Activated naive CD8-positive, alpha-beta T cell treated with anti-CD3 and anti-CD28 coated beads, Interleukin-2, amount 50 U/mL, for 24 hours (primary cell): ENCODE results near the gene PTPRCAP.
A peak's percentile ranks its signal among the peaks of the same experiment; 100 is the strongest.

Source experiments
- ATAC-seq: fragments of 150-1000 bp; cut with Tn5 transposase; one replicate; pipeline ENCODE4 v1.10.0; 2021
- DNase-seq: peaks from one replicate; pipeline ENCODE4 v3.0.0; 2021
- H3K27ac Mint-ChIP-seq: one replicate; pipeline ENCODE4 v1.8.0; 2021; ENCODE audit warnings: mild to moderate bottlenecking, mixed read lengths
- H3K27me3 Mint-ChIP-seq: one replicate; pipeline ENCODE4 v1.8.0; 2021; ENCODE audit warnings: mixed read lengths
- H3K36me3 Mint-ChIP-seq: one replicate; pipeline ENCODE4 v1.8.0; 2021; ENCODE audit warnings: low read depth, mixed read lengths
- H3K4me1 Mint-ChIP-seq: one replicate; pipeline ENCODE4 v1.8.0; 2021; ENCODE audit warnings: mixed read lengths
- H3K4me3 Mint-ChIP-seq: one replicate; pipeline ENCODE4 v1.8.0; 2021; ENCODE audit warnings: mild to moderate bottlenecking, moderate library complexity, mixed read lengths
- H3K9me3 Mint-ChIP-seq: one replicate; pipeline ENCODE4 v1.8.0; 2021; ENCODE audit warnings: mixed read lengths

Gene PTPRCAP

DNA sequence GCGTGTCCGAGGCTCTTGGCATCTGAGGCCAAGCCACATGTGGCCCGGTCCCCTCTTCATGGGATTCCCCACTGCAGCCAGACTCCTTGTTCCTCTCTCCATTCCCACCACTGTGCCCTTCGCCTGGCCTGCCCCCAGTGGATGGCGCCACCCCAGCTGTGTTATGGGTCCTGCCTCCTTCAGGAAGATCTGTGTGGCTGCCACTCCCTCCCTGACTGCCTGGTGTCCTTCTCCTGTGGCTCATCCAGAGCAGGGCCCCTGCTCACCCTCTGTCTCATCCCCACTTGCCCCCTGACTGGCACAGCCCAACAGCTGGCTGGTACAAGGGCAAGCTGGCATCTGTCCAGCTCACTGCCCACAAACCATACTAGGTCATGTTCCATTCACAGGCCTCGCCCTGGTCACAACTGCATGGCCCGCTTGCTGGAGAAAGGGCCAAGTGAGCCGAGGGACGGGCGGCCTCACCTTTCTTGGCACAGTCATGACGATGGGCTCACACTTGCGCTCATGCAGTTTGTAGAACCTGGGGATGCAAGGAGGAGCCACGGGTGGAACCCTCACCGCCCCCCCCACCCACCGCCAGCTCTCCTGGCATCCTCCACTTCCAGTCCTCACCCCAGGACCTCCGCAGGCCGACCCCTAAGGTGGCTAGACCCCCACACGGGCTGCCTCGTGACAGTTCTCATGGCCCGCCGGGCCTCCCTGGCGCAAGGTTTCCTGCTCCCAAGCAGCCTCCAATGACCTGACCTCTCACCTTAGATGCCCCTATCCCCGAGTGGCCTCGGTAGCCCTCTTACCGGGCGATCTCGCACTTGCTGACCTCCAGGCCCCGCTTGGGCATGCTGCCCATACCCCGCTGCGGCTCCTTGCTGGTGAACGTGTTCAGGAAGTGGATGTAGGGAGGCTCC lies 2.1 kb upstream of the PTPRCAP start:
- DNase-seq (no peak), ATAC-seq (no peak)
- peak overlapping the region; percentile 94 for H3K4me3 Mint-ChIP-seq
- no peaks in the 10 kb centered on the region for H3K27me3 Mint-ChIP-seq
- no peaks in the 10 kb centered on the region for H3K9me3 Mint-ChIP-seq
- peaks cover 62% of the 10 kb centered on the region for H3K4me1 Mint-ChIP-seq
- peak overlapping the region; percentile 85 for H3K27ac Mint-ChIP-seq
- peaks cover 25% of the 10 kb centered on the region for H3K36me3 Mint-ChIP-seq

DNA sequence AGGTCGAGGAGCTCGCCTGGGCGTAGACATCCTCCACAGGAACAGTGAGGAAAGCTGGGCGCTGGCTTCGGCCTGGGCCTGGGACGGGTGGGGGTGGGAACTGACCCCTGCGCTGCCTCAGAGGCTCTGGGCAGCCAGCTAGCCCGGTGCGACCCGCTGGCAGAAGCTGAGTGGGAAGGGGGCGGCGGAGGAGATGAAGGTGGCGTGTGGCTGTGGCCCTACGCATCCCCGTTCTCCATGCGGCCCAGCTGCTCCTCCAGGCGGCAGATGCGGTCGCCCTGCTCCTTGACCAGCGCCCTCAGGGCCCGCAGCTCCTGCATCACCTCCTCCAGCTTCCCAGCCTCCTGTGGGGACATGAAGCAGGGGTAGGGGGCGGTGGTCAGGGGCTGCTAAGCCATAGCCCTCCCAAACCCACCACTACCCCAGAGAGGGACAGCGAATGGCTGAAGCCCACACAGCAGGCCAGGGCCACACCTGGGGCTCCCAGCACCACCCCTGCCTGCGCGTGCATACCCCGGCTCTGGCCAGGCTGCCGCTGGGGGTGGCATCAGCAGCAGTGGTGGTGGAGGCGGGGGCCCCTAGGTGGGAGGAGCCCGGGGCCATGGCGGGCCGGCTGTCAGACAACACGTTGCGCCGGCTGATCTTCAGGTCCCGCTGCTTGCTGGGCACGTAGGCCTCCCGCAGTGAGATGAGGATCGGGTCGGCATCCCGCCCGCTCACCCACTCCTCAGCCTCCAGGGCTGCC lies 848 bp upstream of the PTPRCAP start:
- no peaks in the 10 kb centered on the region for H3K27me3 Mint-ChIP-seq
- peak overlapping the region; percentile 89 for H3K27ac Mint-ChIP-seq
- H3K4me3 Mint-ChIP-seq = peak overlapping the region; percentile 94
- no peaks in the 10 kb centered on the region for H3K9me3 Mint-ChIP-seq
- DNase-seq (peak; percentile 85), ATAC-seq (peak; percentile 48)
- H3K4me1 Mint-ChIP-seq = peaks cover 63% of the 10 kb centered on the region
- H3K36me3 Mint-ChIP-seq = peaks cover 27% of the 10 kb centered on the region

- Mint-ChIP-seq H3K27ac (peak overlapping the region; percentile 89), H3K4me3 (peak overlapping the region; percentile 94), H3K36me3 (peaks cover 27% of the 10 kb centered on the region), H3K4me1 (peaks cover 66% of the 10 kb centered on the region), H3K27me3 (no peaks in the 10 kb centered on the region), H3K9me3 (no peaks in the 10 kb centered on the region)
- ATAC-seq = no peak
- DNase-seq = no peak
These were observed 301 bp upstream of the PTPRCAP start for GRCh38 chr11:67437809-67438157.

DNA sequence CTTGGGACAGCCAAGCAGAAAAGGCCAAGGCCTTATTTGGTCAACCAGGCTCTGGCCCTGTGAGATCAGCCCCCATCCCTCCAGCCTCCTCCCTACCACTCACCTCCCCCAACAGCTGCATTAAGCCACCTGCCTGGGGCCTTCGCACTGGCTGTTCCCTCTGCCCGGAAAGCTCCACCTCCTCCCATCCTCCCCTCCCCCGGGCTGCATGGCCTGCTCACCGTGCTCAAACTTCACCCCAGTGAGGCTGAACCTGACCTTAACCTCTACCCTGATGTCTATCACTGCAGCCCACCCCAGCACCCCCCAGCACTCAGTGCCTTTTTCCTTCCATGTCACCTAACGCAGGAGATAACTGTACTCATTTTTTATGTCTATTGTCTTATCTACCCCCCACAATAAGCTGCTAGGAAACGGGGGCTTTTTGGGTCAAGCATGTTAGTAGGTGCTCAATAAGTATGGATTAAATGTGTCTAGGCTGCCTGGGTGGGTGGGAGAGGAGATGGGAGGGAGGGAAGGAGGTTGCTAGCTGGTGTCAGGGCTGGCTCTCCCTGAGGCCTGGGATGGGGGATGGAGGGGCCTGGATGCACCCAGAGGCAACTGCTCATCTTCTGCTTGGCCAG lies 912 bp downstream of the PTPRCAP start:
- peaks cover 71% of the 10 kb centered on the region for H3K4me1 Mint-ChIP-seq
- H3K27ac Mint-ChIP-seq = peak overlapping the region; percentile 91
- H3K36me3 Mint-ChIP-seq = peaks cover 33% of the 10 kb centered on the region
- H3K9me3 Mint-ChIP-seq = no peaks in the 10 kb centered on the region
- H3K27me3 Mint-ChIP-seq = no peaks in the 10 kb centered on the region
- DNase-seq (peak; percentile 87), ATAC-seq (peak; percentile 43)
- peak overlapping the region; percentile 94 for H3K4me3 Mint-ChIP-seq

- peak overlapping the region; percentile 91 for H3K27ac Mint-ChIP-seq
- peaks cover 34% of the 10 kb centered on the region for H3K36me3 Mint-ChIP-seq
- no peaks in the 10 kb centered on the region for H3K9me3 Mint-ChIP-seq
- no peaks in the 10 kb centered on the region for H3K27me3 Mint-ChIP-seq
- peak overlapping the region; percentile 94 for H3K4me3 Mint-ChIP-seq
- peaks cover 66% of the 10 kb centered on the region for H3K4me1 Mint-ChIP-seq
- ATAC-seq (peak; percentile 3), DNase-seq (no peak)
These were observed 1.6 kb downstream of the PTPRCAP start for GRCh38 chr11:67435727-67436458.

- Mint-ChIP-seq H3K4me3 (peak overlapping the region; percentile 94), H3K4me1 (peaks cover 63% of the 10 kb centered on the region), H3K27me3 (no peaks in the 10 kb centered on the region), H3K9me3 (no peaks in the 10 kb centered on the region), H3K27ac (peak overlapping the region; percentile 91), H3K36me3 (peaks cover 35% of the 10 kb centered on the region)
- peak; percentile 2 for ATAC-seq
- DNase-seq = peak; percentile 69
These were observed 2.3 kb downstream of the PTPRCAP start for GRCh38 chr11:67435031-67435726.

DNA sequence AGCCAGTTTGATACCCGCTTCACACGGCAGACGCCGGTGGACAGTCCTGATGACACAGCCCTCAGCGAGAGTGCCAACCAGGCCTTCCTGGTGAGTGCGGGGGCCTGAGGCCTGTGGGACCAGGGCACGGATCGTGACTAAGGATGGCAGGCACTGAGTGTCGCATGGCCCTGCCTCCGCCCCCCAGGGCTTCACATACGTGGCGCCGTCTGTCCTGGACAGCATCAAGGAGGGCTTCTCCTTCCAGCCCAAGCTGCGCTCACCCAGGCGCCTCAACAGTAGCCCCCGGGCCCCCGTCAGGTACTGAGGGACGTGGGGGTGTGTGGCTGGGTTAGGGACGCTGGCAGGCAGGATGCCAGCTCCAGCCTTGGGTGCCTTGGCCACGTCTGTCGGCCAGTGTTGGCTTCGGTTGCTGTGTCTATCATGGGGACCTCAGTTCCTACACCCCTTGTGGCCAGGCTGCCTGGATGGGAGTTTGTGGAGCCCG lies 3.0 kb downstream of the PTPRCAP start:
- Mint-ChIP-seq H3K4me1 (peaks cover 63% of the 10 kb centered on the region), H3K27me3 (no peaks in the 10 kb centered on the region), H3K27ac (peak overlapping the region; percentile 76), H3K36me3 (peaks cover 34% of the 10 kb centered on the region), H3K4me3 (peak overlapping the region; percentile 58), H3K9me3 (no peaks in the 10 kb centered on the region)
- ATAC-seq = peak; percentile 5
- DNase-seq = no peak

- DNase-seq (no peak), ATAC-seq (no peak)
- no peaks in the 10 kb centered on the region for H3K9me3 Mint-ChIP-seq
- H3K4me1 Mint-ChIP-seq = peaks cover 61% of the 10 kb centered on the region
- H3K36me3 Mint-ChIP-seq = peaks cover 28% of the 10 kb centered on the region
- peak overlapping the region; percentile 58 for H3K4me3 Mint-ChIP-seq
- no peaks in the 10 kb centered on the region for H3K27me3 Mint-ChIP-seq
- H3K27ac Mint-ChIP-seq = peak overlapping the region; percentile 76
These were observed 3.7 kb downstream of the PTPRCAP start for GRCh38 chr11:67433536-67434394.

GRCh38 chr11:67432655-67433349 lies 4.7 kb downstream of the PTPRCAP start:
- H3K36me3 Mint-ChIP-seq = peaks cover 28% of the 10 kb centered on the region
- peak overlapping the region; percentile 39 for H3K27ac Mint-ChIP-seq

GRCh38 chr11:67431346-67432249 lies 5.9 kb downstream of the PTPRCAP start:
- Mint-ChIP-seq H3K9me3 (no peaks in the 10 kb centered on the region), H3K4me3 (peak overlapping the region; percentile 14), H3K4me1 (peaks cover 68% of the 10 kb centered on the region), H3K27me3 (peaks cover 2% of the 10 kb centered on the region), H3K27ac (peak overlapping the region; percentile 76), H3K36me3 (peaks cover 24% of the 10 kb centered on the region)
- no peak for DNase-seq
- no peak for ATAC-seq

More at GRCh38 chr11:67432655-67433349, 4.7 kb downstream of the PTPRCAP start:
- Mint-ChIP-seq H3K4me3 (no peak overlapping the region), H3K9me3 (no peaks in the 10 kb centered on the region), H3K27me3 (peaks cover 2% of the 10 kb centered on the region), H3K4me1 (peaks cover 62% of the 10 kb centered on the region)
- ATAC-seq = no peak
- no peak for DNase-seq

DNA sequence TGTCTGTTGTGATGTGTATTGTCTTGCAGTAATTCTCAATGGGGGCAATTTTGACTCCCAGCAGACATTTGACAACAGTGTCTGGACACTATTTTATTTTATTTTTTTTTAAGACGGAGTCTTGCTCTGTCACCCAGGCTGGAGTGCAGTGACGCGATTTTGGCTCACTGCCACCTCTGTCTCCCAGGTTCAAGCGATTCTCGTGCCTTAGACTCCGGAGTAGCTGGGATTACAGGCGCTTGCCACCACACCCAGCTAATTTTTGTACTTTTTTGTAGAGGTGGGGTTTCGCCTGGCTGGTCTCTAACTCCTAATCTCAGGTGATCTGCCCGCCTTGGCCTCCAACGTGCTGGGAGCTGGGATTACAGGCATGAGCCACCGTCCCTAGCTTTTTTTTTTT lies 7.8 kb downstream of the PTPRCAP start:
- DNase-seq (no peak), ATAC-seq (no peak)
- H3K9me3 Mint-ChIP-seq = no peaks in the 10 kb centered on the region
- H3K4me3 Mint-ChIP-seq = peak overlapping the region; percentile 97
- H3K27me3 Mint-ChIP-seq = peaks cover 2% of the 10 kb centered on the region
- H3K4me1 Mint-ChIP-seq = peaks cover 55% of the 10 kb centered on the region
- peak overlapping the region; percentile 98 for H3K27ac Mint-ChIP-seq
- H3K36me3 Mint-ChIP-seq = peaks cover 13% of the 10 kb centered on the region
